CD4-positive, alpha-beta T cell treated with Interleukin-2 at 100 ng/mL for 4 hours (primary cell): ENCODE data around the gene COLEC12.

Experiments used
- DNase-seq: peaks from one replicate; pipeline ENCODE4 v3.0.0-alpha.2; 2020; ENCODE audit warnings: low spot score

COLEC12 gene

DNA sequence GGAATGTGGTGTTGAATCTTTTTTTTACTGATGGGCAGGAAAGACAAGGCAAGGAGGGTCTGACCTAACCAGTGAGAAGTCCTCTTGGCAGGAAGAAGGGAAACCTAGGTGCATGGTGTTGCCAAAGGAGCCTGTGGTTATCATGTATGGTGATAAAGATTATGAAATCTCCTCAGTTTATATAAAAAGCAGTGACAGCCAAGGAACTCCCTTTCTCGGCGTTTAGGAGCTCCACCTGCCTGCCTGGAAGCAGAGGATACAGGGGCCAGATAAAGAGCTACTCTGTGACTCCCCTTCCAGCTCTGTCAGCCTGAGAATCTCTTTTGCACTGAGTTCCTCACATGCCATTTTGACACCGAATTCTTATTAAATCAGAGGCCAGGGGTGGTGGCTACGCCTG is 26.1 kb downstream of the COLEC12 start:
- DNase-seq, result no peak

DNA sequence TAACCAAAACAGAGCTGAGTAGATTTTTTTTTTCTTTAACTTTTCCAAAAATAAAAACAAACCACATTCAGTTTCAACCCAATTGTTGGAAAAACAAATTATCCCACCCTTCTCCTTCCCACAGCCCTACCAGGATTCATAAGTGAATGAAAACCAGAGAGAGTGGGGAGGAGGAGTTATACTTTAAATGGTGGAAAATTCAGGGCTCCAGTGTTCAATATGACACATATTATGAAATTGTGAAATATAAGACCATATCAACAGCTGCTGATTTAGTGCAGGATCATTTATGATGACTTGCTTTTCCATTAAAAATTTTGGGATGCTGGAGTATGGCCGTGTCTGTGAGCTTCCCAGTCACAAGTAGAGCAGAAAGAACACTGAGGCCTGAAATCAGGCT is 26.7 kb downstream of the COLEC12 start:
- DNase-seq, result no peak

DNA sequence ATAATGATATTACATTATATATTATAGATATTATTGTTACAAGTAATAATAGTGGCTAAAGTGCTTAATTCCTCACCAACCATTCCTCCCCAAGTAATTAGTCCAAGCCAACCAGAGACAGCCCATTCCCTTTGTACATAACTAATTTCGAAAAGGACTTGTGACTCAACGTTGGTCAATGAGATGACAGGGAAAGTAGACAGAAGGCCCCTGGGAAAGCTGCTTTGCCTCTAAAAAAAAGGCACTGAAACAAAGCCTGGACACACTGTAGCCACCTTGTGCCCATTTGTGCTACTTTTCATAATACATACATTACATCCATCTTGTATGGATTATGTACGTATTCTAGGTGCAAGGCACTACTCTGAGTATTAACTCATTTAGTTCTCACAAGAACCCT is 28.8 kb downstream of the COLEC12 start:
- DNase-seq, result no peak

DNA sequence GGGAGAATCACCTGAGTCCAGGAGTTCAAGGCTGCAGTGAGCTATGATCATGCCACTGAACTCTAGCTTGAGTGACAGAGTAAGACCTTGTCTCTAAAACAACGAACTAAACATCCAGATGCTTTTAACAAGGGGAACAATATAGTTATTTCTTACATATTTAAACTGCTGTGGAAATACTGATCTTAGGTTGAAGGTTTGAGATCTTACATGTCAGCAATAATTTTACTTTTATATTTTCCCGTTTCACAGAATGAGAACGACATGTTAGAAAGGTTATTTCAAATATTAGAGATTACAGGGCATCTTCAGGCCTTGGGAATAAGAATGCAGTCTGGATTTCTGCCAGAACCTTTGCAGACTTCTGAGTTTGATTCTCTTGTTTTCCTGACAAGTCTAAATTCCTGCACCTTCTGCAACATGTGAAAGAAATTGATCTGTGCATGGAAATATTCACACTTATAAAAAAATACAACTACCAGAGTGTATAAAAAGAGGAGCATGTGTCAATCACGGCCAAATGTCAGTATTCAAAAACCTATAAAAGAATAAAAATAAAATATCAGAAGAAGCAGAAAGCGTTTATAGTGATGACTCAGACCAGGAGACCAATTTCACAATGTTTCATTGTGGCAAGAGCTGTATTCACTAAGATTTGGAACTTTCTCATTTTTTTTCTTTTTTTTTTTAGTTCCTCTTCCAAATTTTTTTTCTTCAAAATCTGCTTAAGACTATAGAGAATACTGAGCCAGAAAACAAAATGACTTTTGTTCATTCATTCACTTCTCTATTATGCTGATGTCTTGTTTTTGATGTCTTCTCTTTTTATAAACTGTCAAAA is 29.6 kb downstream of the COLEC12 start:
- DNase-seq, result no peak

DNA sequence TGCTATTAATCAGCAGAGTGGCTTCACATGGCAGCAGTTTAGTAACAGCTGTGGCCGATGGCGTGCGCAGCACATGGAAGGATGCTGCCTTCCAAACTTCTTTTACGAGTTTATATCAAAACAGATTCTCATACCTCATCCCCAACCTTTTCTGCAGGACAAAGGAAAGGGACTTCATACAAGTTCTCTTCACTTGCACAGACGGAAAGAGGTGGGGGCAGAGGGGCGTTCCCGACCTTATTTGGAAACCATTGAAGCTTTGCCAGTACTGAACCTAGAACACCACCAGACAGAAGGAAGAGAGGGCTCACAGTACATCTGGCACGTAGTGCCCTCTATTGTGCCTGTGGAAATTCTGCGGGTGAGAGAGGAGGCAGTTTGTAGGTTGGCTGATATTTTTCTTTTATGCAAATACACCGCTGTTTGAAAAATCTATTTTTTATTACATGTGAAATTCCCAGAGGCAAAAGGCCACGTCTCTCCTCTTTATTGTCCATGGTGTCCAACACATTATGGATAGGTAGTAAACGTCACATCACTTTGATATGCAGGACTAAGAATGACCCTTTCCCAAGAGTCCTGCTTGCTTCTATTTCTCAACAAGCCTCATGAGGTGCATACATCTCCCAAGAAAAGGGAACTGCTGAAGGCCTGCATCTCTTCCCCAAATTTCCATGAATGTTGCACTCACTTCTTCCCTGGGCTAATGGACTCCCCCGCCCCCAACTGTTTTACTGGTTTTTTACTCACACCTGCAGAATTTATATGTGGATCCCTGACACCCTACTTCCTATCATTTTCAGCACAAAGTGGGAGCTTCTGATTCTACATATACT is 31.3 kb downstream of the COLEC12 start:
- DNase-seq, result no peak

DNA sequence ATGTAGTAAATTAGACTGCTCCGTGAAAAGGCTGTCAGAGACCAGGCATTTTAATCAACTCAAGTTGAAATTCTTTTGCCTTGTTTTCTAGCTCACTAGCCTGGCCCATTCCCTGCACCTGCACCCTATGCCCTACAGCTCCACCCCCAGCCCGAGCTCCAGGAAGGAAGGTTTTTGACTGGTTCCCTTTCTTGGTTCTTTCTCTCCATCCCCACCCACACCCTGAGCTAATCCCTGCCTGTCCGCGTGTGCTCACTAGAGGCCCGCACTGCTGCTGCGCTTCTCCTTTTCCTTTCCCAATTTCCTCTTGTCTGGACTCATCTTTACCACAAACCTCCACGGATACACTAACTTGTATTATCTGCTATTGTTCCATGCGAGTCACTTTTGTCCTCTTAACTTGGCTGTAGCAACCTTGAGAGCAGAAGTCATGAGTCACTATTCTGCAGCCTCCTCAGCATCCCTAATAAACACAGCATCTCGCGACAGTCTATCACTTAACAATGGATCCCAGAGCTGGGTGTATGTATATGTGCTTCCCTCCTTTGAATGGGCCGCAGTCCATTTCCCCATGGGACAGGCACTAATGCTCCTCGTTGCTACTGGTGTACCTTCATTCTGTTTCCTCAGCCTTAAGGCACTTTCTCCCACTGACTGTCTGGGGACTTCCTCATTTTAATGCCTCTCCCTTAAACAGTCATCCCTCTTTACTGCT is 36.5 kb downstream of the COLEC12 start:
- no peak for DNase-seq

DNA sequence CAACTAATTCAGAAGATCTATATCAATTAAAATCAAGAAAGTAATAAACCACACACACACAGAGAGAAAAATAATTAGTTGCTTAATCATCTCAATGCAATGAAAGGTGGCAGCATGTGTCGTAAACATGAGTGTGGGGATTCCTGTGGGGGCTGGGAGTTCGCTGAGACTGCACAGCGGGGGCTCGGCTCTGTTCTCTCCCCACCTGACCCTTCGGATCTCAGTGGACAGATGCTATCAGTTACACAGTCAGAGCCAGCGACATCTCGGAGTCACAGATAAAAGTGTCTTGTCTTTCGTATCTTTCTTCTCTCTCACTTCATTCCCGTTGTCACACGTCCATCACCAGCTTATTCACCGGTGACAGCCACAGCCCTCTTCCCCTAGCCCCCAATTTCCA is 37.1 kb downstream of the COLEC12 start:
- DNase-seq, result no peak

DNA sequence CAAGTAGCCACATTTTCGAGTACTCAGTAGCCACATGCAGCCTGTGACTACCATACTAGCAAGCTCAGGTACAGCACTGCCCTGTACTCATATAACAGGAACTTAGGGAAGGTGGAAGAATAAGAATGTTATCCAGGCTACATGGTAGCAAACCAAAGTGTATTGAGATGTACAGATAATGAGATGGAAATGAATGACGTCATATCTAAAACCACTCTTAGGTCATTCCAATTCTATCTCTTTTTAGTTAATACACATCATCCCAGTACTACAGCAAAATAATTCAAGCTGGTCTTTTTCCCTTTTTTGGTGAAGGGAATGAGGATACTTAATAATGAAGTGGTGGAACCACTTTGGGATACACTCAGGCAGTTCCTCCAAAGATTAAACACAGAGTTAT is 38.7 kb downstream of the COLEC12 start:
- DNase-seq, result no peak

DNA sequence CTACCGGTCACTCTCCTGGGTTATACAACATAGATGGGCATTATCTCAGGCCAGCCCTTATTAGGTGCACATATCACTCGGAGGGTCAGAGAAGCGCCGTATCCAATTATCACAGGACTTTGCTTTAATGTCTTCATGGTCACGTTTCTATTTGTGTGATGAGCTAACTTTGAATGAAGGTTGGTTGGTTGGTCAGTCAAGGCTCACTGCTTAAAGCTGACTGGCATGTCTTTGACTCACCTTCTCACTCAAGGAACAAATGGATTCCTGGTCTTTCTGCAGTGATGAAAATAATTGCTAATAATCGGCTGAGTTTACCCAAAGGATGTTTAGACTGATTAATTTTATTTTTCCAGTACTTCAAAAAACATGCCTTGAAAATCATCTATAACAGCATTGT is 39.7 kb downstream of the COLEC12 start:
- DNase-seq, result no peak

DNA sequence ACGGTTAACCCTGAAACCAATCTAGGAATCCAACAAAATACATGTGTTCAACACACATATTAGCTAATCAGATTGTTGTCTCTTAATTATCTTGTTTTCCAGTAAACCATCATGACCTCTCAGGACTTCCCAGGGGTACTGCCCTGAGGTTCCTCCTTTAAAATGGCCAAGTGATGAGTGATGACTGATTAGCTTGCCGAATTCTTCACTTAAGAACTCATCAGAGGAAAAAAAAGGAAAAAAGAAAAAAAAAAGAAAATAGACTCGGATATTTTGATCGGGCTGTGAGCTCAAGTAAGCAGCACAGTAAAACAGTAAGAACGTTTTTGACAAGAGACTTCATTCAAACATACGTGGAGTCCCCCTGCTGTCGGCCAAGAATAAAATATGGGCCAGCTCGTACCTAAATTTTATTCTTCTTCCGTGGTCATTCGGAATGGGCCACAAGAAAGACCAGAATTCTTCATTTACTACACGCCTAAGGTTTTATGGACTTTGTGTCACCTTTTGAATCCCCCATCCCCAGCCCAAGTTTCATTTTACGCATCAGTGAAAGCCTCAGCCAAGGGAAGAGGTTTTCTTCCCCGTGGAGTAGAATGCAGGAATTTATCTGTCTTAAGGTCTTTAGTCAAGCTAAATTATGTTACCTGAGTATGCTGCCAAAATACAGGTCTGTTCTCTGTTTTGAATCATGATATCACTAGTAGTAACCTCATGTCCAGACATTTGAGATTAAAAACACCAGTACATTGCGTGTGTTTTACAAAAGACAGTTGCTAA is 40.5 kb downstream of the COLEC12 start:
- DNase-seq, result no peak

DNA sequence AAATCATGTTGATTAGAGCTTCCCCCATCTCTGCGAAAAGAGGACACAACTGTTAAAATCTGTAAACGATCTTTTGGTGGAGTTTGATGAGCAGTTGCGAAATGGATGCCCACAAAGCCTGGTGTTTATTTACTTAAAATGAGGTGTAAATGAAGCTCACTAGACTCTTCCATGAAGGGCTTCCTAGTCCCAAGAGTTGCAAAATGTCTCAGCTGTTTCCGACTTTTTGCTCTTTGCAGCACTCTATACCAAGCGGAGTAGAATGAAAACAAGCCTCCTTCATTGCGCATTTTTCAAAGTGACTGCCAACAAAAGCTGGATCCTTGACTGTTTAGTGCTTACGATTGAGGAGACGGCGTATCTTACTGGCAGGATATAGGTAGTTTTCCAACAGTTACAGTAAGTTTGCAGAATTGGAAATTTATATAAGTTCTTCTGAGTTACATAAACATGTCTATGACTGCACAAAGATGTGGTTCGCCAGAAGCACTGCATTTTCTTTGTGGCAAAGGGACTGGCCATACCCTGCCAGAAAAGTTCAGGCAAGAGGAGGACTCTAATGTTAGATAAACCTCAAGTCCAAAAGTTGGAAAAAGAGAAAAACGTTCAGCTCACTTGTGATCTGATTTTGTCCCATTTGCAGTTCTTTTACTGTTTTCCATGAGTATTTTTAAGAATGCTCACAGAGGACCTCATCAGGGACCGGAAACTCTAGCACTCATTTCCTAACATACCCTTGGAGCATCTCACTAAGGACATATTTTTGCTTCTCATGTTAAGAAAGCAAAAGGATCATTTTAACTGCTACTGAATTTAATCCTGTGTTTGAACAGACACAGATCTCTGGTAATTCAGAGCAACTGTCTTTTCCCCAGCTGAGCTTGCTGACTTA is 42.7 kb downstream of the COLEC12 start:
- DNase-seq, result no peak

DNA sequence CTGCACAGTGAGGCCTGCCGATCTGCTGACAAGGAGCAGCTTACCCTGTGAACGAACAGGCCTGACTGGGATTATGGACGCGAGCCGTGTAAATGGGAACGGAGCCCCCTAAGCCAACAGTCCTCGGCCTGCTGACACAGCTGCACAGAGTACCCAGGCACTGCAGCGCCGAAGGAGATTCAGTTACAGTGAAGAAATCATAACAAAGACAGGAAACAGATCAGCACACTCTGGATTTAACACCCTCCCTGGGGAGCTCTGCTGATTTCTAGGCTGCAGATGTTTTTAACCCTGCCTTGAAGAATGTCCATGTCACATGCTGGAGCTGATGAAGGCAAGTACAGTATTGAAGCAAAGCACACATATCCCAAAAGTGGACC is 43.4 kb downstream of the COLEC12 start:
- no peak for DNase-seq

DNA sequence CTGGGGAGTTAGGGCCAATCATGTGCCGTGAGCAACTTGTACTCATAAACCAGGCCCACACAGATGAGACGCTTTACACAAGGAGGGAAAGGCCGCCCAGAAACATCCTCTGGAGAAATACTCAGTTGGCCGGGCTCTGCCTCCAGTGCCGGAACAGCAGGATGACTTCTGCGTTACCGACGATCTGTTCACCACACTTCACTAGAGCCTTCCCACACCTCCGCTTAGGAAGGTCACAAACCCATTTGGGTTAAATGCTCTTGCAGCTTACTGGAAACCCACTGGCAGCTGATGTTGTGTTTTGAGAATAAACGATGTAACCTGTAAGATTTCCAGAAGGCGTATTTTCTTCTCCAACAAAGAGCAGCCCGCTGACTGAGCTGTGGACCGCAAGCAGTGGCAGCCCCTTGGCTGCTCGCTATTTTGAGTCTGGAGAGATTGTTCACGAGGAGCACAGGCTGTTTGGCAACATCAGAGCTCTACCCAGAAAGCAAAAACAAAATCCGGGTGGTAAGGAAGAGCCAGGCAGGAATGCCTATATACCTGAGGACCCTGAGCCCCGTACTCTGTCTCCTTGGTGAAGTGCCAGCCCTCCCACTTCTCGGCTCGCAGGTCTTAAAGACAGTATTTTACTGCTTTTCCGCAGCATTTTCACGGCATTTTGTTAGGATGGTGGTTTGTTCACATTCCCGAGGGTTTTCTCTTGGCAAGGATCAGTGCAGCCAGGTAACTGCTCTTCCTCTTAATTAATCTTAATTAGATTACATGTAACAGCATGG is 44.0 kb downstream of the COLEC12 start:
- no peak for DNase-seq

DNA sequence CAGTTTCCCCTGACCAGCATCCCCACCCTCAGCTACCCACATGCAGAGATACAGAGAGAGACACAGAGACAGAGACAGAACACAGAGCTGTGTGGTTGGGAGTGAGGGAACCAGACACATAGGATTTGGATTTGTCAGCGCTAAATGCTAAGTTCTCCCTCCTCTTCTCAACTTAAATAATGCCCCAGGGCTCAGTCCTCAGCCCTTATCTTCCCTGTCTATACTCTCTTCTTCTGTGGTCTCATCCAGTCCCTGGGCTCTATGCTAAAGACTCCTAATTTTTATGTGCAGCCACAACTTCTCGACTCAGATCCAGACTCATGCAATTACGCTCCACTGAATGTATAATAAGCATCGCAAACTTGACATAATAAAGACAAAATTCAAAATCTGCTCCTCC is 47.1 kb downstream of the COLEC12 start:
- DNase-seq, result no peak

DNA sequence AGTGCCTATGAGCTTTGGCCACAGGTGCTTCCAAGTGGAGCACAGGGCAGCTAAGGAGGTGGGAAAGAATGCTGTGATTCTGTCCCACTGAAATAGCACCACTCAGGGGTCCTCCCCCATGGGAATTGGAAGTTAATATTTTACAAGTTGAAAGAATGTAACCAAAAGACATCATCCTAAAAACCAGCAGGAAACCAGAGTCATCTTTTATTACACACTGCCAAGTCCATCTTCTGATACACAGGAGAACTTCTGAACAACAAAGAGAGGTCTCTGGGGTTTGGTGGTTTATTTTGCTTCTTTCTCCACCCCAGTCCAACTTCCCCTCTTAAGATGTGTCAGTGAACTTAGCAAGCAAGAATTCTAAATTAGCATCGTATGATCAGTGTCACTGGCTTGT is 47.7 kb downstream of the COLEC12 start:
- no peak for DNase-seq

DNA sequence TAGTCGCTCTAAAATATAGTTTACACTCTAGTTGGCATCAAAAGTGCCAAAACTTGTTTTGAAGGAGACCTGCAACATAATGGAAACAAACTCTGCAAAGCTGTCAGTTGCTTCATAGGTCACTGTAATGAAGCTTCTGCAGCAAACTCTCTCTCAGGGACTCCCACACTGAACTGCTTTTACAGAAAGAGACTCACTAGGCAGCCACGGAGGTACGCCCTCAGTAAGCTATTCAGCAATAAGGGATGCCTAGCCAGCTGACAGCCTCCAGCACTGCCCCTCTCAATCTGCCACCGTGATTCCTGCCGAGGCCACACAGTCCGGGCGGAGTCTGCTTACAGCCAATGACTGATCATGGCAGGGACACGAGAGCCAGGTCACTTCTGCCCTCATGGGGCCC is 51.1 kb downstream of the COLEC12 start:
- DNase-seq, result no peak

DNA sequence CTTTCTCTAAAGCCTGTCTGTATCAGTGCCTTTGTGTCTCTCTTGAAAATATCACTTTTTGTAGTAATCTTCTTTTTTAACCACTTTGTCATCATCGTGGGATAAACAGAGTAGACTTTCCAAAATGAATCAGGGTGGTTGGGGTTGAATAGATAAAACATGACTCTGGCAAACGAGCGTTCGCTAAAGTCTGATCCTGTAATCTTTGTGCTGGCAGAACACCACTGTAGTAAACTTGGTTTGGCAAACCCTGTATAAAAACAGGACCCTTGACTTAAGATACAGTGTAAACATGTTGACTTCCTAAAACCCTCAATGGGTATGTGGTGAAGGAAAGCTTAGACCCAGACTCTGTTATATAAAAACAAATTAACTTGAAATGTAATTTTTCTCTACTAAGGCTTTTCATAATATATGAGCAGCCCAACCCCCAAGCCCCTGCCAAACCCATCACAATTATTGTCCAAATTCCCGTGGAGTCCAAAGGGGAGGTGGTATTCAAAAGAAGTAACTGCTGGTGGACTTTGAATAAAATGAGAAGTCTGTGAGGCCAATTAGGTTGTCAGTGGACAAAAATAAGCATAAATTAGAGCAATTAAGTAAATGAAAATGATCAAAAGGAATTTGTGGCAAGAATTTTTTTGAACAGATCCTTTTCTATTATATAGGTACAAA is 52.2 kb downstream of the COLEC12 start:
- DNase-seq, result no peak

DNA sequence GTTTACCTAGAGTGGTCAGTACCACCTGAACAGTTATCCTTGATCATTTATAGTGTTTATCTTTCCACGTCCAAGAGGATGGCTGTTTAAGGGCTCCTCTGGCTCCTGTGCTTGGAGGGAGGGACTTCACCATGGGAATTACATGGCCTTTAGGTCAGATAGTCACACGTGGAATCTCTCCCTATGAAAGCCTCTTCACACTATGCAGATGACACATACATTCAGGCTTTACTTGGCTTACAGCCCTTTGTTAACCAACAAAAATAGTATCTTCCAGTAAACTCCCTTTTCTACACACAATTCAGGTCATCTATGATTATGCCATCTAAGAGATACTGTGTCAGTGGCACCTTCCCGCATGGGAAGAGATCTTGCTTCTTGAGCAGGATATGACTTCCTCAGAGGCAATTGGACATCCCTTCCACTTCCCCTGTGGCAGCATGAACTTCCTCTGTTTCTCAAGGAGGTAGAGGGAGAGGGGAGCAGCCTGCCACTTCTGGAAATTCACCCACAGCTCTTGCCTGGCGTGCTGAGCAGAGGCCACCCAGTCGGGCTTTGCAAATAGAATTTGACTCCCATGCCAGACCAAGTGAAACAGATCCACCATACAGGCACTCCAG is 53.5 kb downstream of the COLEC12 start:
- DNase-seq, result no peak

DNA sequence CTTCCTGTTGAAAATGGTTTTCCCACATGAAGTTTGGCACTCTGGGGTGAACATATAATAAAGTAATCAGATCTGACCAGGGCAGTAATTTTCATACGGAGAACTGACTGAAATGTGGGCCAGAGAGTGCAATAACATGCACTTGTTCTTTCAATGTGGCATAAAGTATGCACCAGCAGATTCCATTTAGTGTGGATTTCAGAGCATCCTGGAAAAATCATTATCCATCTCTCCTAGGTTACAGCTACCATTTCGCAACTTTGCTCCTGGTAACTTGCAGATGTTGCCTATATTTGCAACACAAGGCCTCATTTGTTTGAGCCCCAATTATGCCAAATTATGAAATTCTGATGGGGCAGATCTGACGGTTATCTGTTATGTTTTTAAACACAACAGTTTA is 55.4 kb downstream of the COLEC12 start:
- no peak for DNase-seq
